Right lobe of liver (tissue), 4 donors: ENCODE results near the gene LAMC2.

Source experiments
- CTCF ChIP-seq, 4 donors: fragments of 200-600 bp in 3 of 4; fragments of 450-650 bp in 1 of 4; IDR thresholded peaks; one replicate each; pipeline versions ENCODE4 v1.5.1 to v1.8.0; 2016 to 2022; ENCODE audit warnings: antibody characterized with exemption in 4 of 4, mild to moderate bottlenecking in 2 of 4
- POLR2A ChIP-seq: fragments of 450-650 bp; IDR thresholded peaks from one replicate; pipeline ENCODE4 v1.6.1; 2017; ENCODE audit warnings: antibody characterized with exemption, mild to moderate bottlenecking
- donor health status: DM: no; HTN: no; CAD: no.
- donor health status: DM: no; HTN: no; CAD: no.
- donor health status: DM: no; HTN: yes; CAD: no.

- TF ChIP-seq CTCF (IDR thresholded peaks at IDR 0.05) (no peak), POLR2A (no peak)
Observed at GRCh38 chr1:183274836-183275235, 88.8 kb downstream of the LAMC2 start.
